GM18505 (cell line): ENCODE data around the gene AHSA1.

ENCODE experiments used
- ATAC-seq: cut with Tn5 transposase; IDR thresholded peaks from one replicate; pipeline ENCODE4 v1.9.1; 2021; ENCODE audit not compliant: unreplicated experiment
- POLR2A ChIP-seq: IDR thresholded peaks from 4 replicates; pipeline ENCODE4 v1.6.1; 2011; ENCODE audit warnings: borderline replicate concordance; ENCODE audit not compliant: insufficient read depth, insufficient read length; ENCODE audit errors: extremely low read depth

AHSA1 gene

DNA sequence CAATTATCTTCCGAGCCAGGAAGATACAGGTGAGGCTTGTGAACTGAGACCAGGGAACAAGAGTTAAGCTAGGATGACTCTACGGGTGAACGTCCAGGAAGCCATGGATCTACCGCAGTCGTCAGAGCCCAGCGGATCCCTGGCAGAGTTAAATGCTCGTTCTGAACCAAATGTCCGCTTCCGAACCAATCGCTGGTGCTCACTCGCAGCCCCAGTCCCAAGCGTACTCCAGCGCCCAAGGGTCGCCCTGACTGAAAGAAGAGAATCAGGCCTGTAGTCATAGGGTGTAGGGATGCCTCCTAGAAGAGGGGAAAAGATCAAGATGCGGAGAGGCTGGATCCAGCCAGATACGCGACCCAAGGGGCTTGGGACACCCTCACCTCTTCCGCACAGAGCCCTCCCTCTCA is 775 bp upstream of the AHSA1 start:
- no peak for ATAC-seq
- no peak for TF ChIP-seq POLR2A

DNA sequence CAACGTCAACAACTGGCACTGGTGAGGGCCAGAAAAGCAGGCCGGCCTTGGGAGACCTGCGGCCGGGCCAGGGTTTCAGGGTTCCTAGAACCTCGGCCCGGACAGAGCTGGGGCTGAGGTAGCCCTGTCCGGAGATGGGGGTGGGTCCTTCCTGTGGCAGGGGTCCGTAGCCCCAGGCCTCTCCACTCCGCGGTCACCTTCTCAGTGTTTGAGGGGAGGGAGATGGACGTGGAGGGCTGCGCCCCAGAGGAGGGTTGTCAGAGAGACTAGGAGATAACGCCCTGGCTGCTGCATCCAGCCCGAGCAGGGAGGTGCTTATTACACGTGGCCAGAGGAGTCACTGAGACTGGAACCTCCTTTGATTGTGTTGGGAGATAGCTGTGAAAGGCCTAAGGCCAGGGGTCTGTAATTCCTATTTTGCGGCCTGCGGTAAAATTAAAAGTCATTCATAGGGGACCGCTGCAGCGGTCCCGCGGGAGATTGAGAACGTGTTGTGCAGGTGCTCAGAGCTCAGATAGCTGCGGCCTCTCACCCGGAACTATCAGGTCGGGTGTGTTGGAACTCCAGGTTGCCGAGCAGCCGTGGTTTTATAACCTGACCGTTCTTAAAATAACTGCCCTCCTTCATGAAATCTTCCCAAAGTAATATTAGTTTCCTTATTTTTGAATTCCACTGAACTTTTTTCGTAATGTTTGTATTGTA is 507 bp downstream of the AHSA1 start:
- TF ChIP-seq POLR2A, result no peak
- peak; percentile 22 for ATAC-seq

DNA sequence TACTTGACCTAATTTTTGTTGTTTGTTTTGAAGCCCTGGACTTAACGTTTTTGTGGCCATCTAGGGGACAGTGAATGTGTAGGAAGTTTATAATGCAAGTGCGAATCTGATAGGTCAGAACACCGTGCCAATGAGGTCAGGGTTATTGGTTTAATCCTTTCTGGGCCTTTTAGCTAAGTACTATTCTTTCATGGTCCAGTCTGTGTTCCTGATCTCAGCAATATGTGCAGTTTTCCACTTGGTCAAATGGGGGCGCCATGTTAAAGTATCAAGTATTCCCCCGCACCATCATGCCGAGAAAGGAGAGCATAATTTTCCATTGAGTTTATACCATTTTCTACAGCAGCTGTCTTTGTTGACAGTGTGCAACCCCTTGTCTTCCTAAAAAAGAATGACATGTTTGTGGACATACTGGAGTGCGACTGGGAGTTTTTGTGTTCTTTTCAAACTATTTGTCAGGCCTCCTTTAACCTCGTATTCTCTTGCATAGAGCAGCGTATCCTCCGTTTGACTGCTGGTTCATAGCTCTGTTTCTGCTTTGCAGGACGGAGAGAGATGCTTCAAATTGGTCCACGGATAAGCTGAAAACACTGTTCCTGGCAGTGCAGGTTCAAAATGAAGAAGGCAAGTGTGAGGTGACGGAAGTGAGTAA is 1.3 kb downstream of the AHSA1 start:
- ATAC-seq, result no peak
- TF ChIP-seq POLR2A, result no peak

DNA sequence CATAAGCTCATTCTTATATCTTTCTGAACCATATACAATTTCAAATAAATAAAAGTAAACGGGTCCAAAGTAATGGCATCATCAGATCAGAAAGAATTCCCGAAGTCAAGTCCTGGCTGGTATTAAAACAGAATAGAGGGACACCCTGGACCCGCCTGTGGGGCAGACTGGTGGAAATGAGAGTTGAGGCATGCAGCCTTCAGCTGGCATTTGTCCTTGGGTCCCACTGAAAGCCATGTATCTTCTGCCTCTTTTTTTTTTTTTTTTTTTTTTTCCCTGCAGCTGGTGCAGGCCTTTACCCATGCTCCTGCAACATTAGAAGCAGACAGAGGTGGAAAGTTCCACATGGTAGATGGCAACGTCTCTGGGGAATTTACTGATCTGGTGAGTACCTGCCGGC is 9.9 kb downstream of the AHSA1 start:
- TF ChIP-seq POLR2A, result no peak
- no peak for ATAC-seq

DNA sequence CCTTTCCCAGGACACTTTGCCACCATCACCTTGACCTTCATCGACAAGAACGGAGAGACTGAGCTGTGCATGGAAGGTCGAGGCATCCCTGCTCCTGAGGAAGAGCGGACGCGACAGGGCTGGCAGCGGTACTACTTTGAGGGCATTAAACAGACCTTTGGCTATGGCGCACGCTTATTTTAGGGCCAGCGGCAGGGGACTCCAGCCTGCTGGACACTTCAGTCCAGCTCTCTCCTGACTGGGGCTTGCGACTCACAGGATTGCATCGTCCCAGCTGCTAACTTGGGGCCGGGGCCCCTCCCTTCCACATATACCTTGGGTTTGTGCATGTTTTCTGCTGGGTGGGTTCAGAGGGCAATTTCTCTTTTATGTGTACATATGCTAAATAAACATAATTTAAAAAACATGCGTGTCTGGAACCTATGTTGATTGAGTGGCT is 11.2 kb downstream of the AHSA1 start:
- ATAC-seq, result no peak
- TF ChIP-seq POLR2A, result no peak

DNA sequence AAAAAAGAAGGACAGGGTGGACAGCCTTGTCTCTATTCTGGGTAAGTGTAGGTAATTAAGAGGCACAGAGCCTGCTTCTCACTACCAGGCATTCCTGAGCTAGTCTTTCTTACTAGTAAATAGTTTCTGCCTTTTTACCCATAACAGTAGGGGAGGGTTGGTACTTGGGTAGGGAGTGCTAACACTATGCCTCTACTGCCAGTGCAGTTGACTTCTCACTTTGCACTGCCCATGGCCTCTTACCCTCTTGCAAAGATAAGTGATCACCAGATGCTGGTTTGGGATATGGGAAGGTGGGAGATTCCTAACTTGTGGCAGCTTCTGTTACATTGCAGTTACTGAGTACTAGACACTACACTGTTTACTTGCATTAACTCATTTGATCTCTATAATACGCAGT is 11.6 kb downstream of the AHSA1 start:
- no peak for TF ChIP-seq POLR2A
- no peak for ATAC-seq

DNA sequence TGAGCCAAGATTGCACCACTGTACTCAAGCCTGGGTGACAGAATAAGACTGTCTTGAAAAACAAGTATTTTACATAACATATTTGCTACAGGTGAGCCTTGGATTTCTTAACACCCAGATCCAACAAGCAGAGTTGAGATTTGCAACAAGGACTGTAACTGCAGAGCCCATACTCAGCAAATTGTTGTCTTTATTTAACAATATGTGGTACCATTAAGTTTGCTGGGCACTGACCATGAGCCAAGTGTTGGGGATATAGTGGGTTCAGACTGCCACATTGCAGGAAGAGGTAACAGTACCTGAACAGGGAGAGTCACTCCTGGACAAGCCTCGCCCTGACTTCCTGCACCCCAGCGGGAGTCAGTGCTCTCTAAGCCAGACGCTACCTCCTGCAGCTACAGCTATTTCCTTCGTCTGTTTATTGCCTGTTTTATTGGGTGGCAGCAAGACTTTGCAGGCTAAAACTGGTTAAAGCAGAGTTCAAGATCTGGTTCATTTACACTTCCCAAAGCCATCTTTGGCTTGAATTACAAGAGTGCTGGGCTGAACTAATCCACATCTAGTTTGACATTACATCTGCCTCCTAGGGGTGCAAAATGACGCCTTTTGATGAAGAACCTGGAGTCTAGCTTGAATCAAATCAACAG is 12.5 kb downstream of the AHSA1 start:
- TF ChIP-seq POLR2A, result no peak
- no peak for ATAC-seq

DNA sequence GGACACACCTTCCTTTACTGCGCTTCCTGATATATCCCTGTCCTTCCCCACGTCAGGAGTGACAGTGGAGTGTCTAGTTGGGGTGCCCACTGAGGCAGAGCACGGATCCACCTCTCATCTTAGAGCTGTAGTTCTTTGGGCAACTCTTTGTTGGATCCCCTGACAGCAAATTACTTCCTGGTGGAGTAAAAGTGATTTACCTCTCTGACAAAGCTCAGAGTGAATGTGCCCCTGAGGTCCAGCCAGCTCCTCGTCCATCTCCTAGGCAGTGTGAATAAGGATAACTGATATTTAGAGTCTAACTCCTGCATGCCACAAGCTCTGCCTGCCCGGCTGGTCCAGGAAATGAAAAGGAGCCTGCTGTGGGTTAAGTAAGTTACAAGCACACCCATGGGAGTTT is 16.0 kb downstream of the AHSA1 start:
- no peak for ATAC-seq
- TF ChIP-seq POLR2A, result no peak

DNA sequence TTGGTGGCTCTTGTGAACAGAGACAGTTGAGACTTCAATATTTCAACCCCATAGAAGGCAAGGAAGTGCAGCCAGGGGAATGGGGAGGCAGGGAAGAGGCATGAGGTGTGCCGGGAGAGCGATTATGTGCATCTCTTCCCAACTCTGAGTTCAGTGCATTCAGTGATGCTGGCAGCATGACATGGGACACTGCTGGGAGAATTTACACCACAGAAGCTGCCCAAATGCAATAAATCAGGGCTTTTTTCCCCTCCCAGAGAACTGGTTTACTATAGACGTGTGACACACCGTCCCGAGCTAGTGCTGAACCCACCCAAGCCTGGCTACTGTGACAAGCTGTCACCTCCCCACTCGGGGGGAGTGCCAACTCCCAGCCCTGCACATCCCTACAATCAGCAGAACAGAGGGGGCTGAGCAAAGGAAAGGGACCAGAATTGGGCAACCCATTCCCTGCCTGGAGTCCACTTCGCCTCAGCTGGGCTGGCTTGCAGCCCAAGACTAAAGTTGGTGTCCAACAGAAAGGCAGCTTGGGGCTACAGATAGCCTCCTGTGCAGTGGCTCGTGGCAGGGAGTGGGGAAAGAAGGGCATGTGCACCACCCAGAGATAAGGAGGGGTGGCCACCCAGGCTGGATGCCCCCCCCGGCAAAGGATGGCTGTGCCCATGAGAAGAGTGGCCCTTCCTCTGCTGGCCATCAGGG is 16.7 kb downstream of the AHSA1 start:
- ATAC-seq, result no peak

DNA sequence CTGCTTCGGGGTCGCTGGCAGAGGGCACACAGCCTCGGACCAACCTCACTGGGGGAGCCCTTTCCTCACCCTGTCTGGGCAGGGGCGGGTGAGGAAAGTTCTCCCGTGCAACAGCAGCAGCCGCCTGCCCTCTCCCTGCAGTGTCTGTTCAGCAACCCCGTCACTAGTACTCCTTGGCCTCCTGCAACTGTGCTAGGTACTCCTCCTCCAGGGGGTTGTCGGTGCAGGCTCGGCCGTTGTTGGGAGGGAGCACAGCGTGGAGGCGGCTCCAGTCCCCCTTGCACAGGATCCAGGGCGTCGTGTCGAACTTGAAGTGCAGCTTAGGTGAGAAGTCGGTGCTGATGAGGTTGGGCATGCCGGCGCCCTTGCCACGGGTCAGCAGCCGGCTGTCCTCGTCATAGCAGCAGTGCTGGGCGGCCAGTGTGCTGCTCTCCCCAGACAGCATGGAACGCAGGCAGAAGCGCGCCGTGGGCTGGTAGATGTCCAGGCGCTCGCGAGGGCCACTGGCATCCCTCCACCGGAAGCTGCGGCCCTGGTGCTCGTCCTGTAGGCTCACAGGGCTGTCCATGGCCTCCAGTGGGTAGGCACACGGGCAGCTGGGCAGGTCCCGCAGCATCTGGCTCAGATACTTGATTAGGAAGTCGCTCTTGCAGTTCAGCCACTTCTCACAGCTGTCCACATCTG is 17.7 kb downstream of the AHSA1 start:
- TF ChIP-seq POLR2A, result no peak
- no peak for ATAC-seq

More for the DNA sequence above, 16.7 kb downstream of the AHSA1 start:
- TF ChIP-seq POLR2A, result no peak

DNA sequence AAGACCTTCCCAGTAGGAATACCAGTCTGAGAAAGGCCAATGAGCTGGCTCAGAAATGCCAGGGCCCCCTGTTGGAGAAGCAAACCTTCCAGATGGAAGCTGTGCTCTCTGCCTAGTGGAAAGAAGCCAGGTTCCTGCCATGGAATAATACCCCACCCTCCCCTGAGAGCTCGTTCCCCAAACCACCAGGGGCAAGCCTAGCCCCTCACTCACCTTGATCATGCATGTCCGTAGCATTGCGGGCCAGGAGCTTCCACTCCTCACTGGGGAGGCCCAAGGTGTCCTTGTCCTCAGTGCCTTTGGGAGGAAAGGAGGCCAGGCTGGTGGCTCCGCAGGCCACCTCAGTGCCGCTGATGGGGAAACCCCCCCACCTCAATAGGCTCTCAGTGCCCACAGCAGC is 20.1 kb downstream of the AHSA1 start:
- no peak for ATAC-seq
- TF ChIP-seq POLR2A, result no peak

DNA sequence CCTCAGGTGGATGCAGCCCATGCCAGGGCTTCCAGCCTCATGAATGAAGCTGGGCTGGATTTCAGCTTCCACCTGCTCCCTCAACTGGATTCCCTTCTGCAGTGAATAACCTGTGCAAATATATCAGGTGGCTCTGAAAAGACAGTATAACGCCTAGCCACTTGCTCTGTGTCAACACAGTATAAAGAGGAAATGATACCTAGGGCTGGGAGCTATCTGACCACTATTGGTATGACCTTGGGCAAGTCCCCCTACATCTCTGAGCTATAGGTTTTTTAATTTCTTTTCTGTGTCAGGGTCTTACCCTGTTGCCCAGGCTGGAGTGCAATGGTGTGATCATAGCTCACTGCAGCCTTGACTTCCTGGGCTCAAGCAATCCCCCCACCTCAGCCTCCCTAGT is 20.9 kb downstream of the AHSA1 start:
- ATAC-seq, result peak; percentile 84
- TF ChIP-seq POLR2A, result no peak

DNA sequence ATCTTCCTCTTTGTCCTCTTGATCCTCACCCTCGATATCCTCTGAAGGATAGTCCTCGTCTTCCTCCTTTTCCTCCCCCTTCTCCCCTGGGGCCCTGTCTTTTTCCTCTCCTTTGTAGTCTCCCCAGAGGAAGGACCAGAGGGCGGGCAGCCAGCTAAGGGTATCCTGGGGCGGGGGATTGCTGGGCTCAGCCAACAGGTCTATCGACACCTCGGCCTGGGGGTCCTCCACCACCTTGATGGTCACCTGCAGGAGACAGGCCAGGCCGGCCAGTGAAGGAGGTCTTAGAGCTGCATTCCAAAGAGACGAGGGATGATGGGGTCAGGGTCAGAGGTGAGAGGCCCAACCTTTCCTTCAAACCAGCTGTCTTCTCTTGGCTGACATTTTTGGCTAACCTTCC is 24.5 kb downstream of the AHSA1 start:
- no peak for ATAC-seq
- no peak for TF ChIP-seq POLR2A
